SU-DHL-6 (cell line): ENCODE results near the gene POLE.

Experiments used
- H2AFZ ChIP-seq: fragments of 200-600 bp; sonication (generic); 2 replicates; pipeline ENCODE4 v1.6.1; 2014; ENCODE audit warnings: low read depth, mild to moderate bottlenecking, moderate library complexity, mixed read lengths, antibody characterized with exemption, low read length; ENCODE audit not compliant: severe bottlenecking
- H3F3A ChIP-seq: fragments of 200-600 bp; shearing (Covaris generic); 2 replicates; pipeline ENCODE4 v1.6.0; 2016; ENCODE audit warnings: antibody characterized with exemption, mild to moderate bottlenecking; ENCODE audit not compliant: insufficient read depth
- H3K27ac ChIP-seq: fragments of 200-600 bp; sonication (generic); 2 replicates; pipeline ENCODE4 v1.5.1; 2016; ENCODE audit warnings: low read depth, mild to moderate bottlenecking, low read length, moderate library complexity, mixed read lengths
- H3K27me3 ChIP-seq: fragments of 200-600 bp; sonication (generic), shearing (Covaris generic); 2 replicates; pipeline ENCODE4 v1.6.0; 2014; ENCODE audit warnings: mild to moderate bottlenecking, low read length
- H3K36me3 ChIP-seq: fragments of 200-600 bp; sonication (generic); 2 replicates; pipeline ENCODE4 v1.6.1; 2014; ENCODE audit warnings: mild to moderate bottlenecking, low read length, mixed read lengths
- H3K4me2 ChIP-seq: fragments of 300-600, 200-600 bp; shearing (Covaris generic), sonication (generic); 2 replicates; pipeline ENCODE4 v1.6.0; 2014; ENCODE audit warnings: low read length, low read depth, mild to moderate bottlenecking; ENCODE audit not compliant: poor library complexity, severe bottlenecking
- H3K4me3 ChIP-seq: fragments of 200-600 bp; sonication (generic); 2 replicates; pipeline ENCODE4 v1.5.1; 2014; ENCODE audit warnings: antibody characterized with exemption, low read length, mild to moderate bottlenecking, mixed read lengths; ENCODE audit not compliant: insufficient read depth, poor library complexity, severe bottlenecking
- H3K79me2 ChIP-seq: fragments of 200-600 bp; sonication (generic); 2 replicates; pipeline ENCODE4 v1.6.1; 2014; ENCODE audit warnings: mild to moderate bottlenecking, low read length, moderate library complexity; ENCODE audit not compliant: insufficient read depth
- H3K9ac ChIP-seq: fragments of 200-600 bp; sonication (generic); 2 replicates; pipeline ENCODE4 v1.7.0; 2014; ENCODE audit warnings: mild to moderate bottlenecking, low read length
- H3K9me2 ChIP-seq: fragments of 200-600 bp; sonication (generic); replicated peaks from 2 replicates; pipeline ENCODE4 v1.6.1; 2014; ENCODE audit warnings: low read length; ENCODE audit not compliant: insufficient read depth
- H3K9me3 ChIP-seq: fragments of 200-600 bp; sonication (generic); 2 replicates; pipeline ENCODE4 v1.6.1; 2014; ENCODE audit warnings: low read length, mixed read lengths; ENCODE audit not compliant: insufficient read depth
- H4K20me1 ChIP-seq: fragments of 200-600 bp; sonication (generic); 2 replicates; pipeline ENCODE4 v1.6.1; 2014; ENCODE audit warnings: low read depth, mild to moderate bottlenecking, antibody characterized with exemption, low read length, moderate library complexity, mixed read lengths
- EZH2phosphoT487 ChIP-seq: fragments of 200-600 bp; sonication (generic), shearing (Covaris generic); conservative IDR thresholded peaks from 2 replicates; pipeline ENCODE4 v1.6.1; 2018; ENCODE audit warnings: mild to moderate bottlenecking, antibody characterized with exemption, low read length, moderate library complexity, mixed read lengths
- TF ChIP-seq, protein P1 (sequence below): fragments of 200-600 bp; sonication (generic); IDR thresholded peaks from one replicate; pipeline ENCODE4 v1.5.1; 2017; ENCODE audit warnings: antibody characterized with exemption, mild to moderate bottlenecking, low read length, moderate library complexity; ENCODE audit not compliant: insufficient read depth, poor library complexity, severe bottlenecking

POLE gene

DNA sequence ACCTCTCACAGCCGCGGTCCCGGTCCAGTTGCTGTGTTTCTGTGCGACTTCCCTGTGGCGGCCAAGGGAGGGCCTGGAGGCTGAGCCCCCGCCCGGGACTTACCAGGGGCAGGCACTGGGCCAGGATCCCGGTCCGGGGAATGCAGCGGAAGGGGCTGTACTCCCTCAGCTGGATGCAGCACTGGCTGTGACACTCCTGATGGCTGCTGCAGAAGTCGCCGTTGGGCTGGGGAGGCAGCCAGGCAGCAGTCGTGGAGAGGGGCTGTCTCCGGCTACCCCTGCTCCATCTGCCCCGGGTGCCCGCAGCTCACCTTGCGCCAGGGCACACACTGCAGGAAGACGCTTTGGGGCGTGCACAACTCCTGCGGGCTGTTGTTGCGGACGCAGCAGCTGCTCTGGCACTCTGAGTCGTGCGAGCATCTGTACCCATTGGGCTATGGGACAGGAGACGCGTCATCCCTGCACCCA, 83.0 kb downstream of the POLE start:
- no peak overlapping the region for H3K9ac ChIP-seq

DNA sequence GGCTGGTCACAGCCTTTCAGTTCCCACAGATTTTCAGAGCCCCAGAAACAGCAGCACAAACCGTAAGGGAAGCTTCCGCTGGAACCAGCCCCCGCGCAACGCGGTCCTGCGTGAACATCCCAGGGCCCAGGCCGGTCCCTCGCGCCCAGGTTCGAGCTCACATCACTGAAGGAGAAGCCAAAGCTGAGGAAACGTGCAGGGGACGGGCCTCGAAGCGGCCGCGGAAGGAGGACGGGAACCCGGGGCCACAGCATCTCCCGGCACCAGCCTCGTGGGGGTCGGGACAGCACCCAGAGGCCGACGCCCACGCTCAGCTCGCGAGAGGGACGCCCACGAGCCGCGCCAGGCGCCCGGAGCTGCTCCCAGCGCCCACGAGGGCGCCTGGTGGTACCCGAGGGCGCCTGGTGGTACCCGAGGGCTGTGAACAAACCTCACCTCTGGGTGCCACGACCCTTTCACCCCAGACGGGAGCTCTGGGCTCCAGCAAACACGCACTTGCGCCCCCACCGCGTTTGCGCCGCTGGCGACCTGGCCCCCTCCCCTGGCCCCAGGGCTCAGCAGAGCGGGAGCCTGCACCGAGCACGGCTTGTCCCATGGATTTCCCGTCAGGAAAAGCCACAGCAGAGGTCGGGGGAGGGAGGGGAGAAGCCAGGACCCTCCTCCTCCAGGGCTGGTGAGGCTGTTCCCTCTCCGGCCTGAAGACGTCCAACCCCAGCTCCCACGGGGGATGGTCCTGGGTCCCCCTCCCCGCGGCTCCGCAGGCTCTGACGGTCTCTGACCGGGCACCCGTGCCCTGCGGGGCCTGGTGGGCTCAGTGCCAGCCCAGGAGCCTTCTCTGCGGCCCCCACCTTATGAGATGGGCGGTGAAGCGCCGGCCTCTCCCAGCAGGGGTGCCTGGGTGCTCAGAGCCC, 83.6 kb downstream of the POLE start:
- Histone ChIP-seq H3K9me3 (no peaks in the 10 kb centered on the region), H3K36me3 (no peaks in the 10 kb centered on the region), H3K9ac (no peak overlapping the region), H3K79me2 (no peaks in the 10 kb centered on the region), H3K27ac (no peak overlapping the region), H3K4me2 (no peak overlapping the region), H3K27me3 (no peaks in the 10 kb centered on the region), H4K20me1 (no peaks in the 10 kb centered on the region; the same call in 1 of the 2 replicates), H2AFZ (no peak overlapping the region), H3K4me3 (no peak overlapping the region), H3F3A (peaks cover 5% of the 10 kb centered on the region), H3K9me2 (no peaks in the 10 kb centered on the region)
- no peak for TF ChIP-seq EZH2phosphoT487

More for the DNA sequence above, 83.0 kb downstream of the POLE start:
- H4K20me1 ChIP-seq = no peaks in the 10 kb centered on the region; the same call in 1 of the 2 replicates
- H3F3A ChIP-seq = no peaks in the 10 kb centered on the region
- H3K27ac ChIP-seq = no peak overlapping the region
- no peaks in the 10 kb centered on the region for H3K9me3 ChIP-seq
- no peak overlapping the region for H2AFZ ChIP-seq
- no peak overlapping the region for H3K4me3 ChIP-seq
- no peak overlapping the region for H3K4me2 ChIP-seq
- no peaks in the 10 kb centered on the region for H3K9me2 ChIP-seq
- H3K27me3 ChIP-seq = no peaks in the 10 kb centered on the region
- no peaks in the 10 kb centered on the region for H3K79me2 ChIP-seq
- no peak for TF ChIP-seq EZH2phosphoT487
- TF ChIP-seq, protein P1, sequence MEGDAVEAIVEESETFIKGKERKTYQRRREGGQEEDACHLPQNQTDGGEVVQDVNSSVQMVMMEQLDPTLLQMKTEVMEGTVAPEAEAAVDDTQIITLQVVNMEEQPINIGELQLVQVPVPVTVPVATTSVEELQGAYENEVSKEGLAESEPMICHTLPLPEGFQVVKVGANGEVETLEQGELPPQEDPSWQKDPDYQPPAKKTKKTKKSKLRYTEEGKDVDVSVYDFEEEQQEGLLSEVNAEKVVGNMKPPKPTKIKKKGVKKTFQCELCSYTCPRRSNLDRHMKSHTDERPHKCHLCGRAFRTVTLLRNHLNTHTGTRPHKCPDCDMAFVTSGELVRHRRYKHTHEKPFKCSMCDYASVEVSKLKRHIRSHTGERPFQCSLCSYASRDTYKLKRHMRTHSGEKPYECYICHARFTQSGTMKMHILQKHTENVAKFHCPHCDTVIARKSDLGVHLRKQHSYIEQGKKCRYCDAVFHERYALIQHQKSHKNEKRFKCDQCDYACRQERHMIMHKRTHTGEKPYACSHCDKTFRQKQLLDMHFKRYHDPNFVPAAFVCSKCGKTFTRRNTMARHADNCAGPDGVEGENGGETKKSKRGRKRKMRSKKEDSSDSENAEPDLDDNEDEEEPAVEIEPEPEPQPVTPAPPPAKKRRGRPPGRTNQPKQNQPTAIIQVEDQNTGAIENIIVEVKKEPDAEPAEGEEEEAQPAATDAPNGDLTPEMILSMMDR = no peak
- H3K36me3 ChIP-seq = no peaks in the 10 kb centered on the region

DNA sequence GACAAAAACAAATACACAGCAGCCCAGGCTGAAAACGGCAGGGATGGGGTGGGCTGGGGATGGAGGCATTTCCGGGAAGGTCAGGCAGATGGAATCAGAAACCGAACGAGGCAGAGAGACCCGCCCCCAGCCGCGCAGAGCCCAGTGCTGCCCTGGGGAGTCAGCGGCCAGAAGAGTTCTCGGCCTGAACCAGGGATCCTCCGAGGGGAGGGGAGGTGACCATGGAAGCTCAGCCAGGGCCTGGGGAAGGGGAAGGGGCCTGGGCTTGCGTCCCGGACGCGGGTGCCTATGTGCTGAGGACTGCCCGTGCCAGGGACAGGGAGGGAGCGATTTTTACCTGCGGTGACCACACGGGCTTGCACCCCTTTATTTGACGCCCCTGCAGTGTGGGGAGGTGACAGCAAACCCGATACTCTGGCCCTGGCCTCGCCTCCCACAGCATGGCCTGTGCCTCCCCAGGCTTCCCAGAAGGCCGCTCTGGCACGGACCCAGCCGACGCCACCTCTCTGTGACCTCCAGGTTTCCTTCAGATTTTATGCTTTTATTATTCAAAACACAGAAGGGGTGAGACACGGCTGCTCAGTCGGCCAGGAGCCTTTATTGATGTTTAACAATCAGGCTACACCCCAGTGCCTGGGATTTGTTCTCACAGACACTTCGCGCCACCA, 84.4 kb downstream of the POLE start:
- Histone ChIP-seq H3K27ac (no peak overlapping the region), H4K20me1 (no peaks in the 10 kb centered on the region; the same call in 1 of the 2 replicates), H3K27me3 (no peaks in the 10 kb centered on the region), H3K36me3 (no peaks in the 10 kb centered on the region), H3F3A (peaks cover 6% of the 10 kb centered on the region), H3K9me2 (no peaks in the 10 kb centered on the region), H3K9ac (no peak overlapping the region), H3K79me2 (no peaks in the 10 kb centered on the region), H3K9me3 (no peaks in the 10 kb centered on the region), H3K4me2 (no peak overlapping the region), H3K4me3 (no peak overlapping the region), H2AFZ (no peak overlapping the region)
- TF ChIP-seq, protein P1 = no peak
- TF ChIP-seq EZH2phosphoT487 = no peak
